Left kidney (tissue), 2 donors: ENCODE data around the gene RECQL5. TPM values are rescaled to one million over a fixed set of nuclear protein-coding genes. Genes with fewer than 3 reads are reported as not detected.
"Not testable (repeated sequence)": the region's sequence is repeated elsewhere in the genome, so short reads cannot be mapped to it uniquely, and the experiment has no call there.

Experiments
- DNase-seq: peaks from one replicate; pipeline ENCODE4 v3.0.0-alpha.2; 2013
- polyA plus RNA-seq: library from polyadenylated mRNA; unstranded; fragments of 120-200 nt; gene quantifications from one replicate; pipeline ENCODE4 v1.2.1, GENCODE V29; 2013; ENCODE audit not compliant: insufficient read length

Gene RECQL5
- polyA plus RNA-seq, 1 donor: 45.4 TPM

GRCh38 chr17:75592348-75593020 lies 74.5 kb downstream of the RECQL5 start:
- DNase-seq: no peak

GRCh38 chr17:75591722-75592302 lies 75.1 kb downstream of the RECQL5 start:
- no peak for DNase-seq

GRCh38 chr17:75590849-75591721 lies 75.9 kb downstream of the RECQL5 start:
- no peak for DNase-seq

GRCh38 chr17:75590314-75590761 lies 76.6 kb downstream of the RECQL5 start:
- no peak for DNase-seq

- DNase-seq: no peak
Measured at GRCh38 chr17:75589919-75590303, 77.0 kb downstream of the RECQL5 start.

- DNase-seq: peak; percentile 91
Measured at GRCh38 chr17:75589012-75589918, 77.7 kb downstream of the RECQL5 start.

GRCh38 chr17:75588596-75589011 lies 78.3 kb downstream of the RECQL5 start:
- DNase-seq: peak; percentile 25

GRCh38 chr17:75587675-75588595 lies 79.0 kb downstream of the RECQL5 start, which contains the start of gene MYO15B:
Gene MYO15B (plus strand): TSS chr17:75587800. CDS start chr17:75588058, 258 bp downstream.
- peak; percentile 70 for DNase-seq

GRCh38 chr17:75584849-75585175 lies 82.1 kb downstream of the RECQL5 start:
- no peak for DNase-seq

GRCh38 chr17:75583197-75583596 lies 83.8 kb downstream of the RECQL5 start:
- not testable (repeated sequence) for DNase-seq

- DNase-seq: not testable (repeated sequence)
Measured at GRCh38 chr17:75581121-75581725, 85.7 kb downstream of the RECQL5 start.

Other genes starting within 250 kb of the RECQL5 start
- 97.0 TPM for gene TMEM94, start 210.5 kb downstream of the RECQL5 start, polyA plus RNA-seq
- gene CASKIN2, start 151.6 kb downstream of the RECQL5 start, polyA plus RNA-seq: 26.6 TPM
- 53.2 TPM for gene TSEN54, start 150.6 kb downstream of the RECQL5 start, polyA plus RNA-seq
- 67.5 TPM for gene LLGL2, start 141.5 kb downstream of the RECQL5 start, polyA plus RNA-seq
- gene MYO15B, start 79.4 kb downstream of the RECQL5 start, polyA plus RNA-seq: 172 TPM
- gene SMIM5, start 33.7 kb downstream of the RECQL5 start, polyA plus RNA-seq: 5.1 TPM
- gene SAP30BP, start 184 bp upstream of the RECQL5 start, polyA plus RNA-seq: 102 TPM
- gene ITGB4, start 54.3 kb upstream of the RECQL5 start, polyA plus RNA-seq: 9.6 TPM
- gene GALK1, start 98.0 kb upstream of the RECQL5 start, polyA plus RNA-seq: 25.0 TPM
- gene UNK, start 117.7 kb upstream of the RECQL5 start, polyA plus RNA-seq: 50.3 TPM
- 5.4 TPM for gene UNC13D, start 177.2 kb upstream of the RECQL5 start, polyA plus RNA-seq
- 75.9 TPM for gene WBP2, start 188.2 kb upstream of the RECQL5 start, polyA plus RNA-seq
- gene TRIM47, start 211.4 kb upstream of the RECQL5 start, polyA plus RNA-seq: 4.7 TPM
- 14.1 TPM for gene TRIM65, start 229.8 kb upstream of the RECQL5 start, polyA plus RNA-seq
- 74.8 TPM for gene MRPL38, start 237.7 kb upstream of the RECQL5 start, polyA plus RNA-seq